Neural cell (in vitro differentiated cells): ENCODE results near the gene RASGRP3. TPM values are rescaled to one million over a fixed set of nuclear protein-coding genes. Genes with fewer than 3 reads are reported as not detected.

Source experiments
- H2AFZ ChIP-seq: fragments of 200-600, 300-800 bp; sonication (generic), shearing (Covaris generic); 2 replicates; pipeline ENCODE4 v1.6.0; 2014; ENCODE audit warnings: low read depth, mild to moderate bottlenecking, antibody characterized with exemption, low read length, moderate library complexity
- H3F3A ChIP-seq: fragments of 200-600 bp; shearing (Covaris generic); 2 replicates; pipeline ENCODE4 v1.6.1; 2016; ENCODE audit warnings: mild to moderate bottlenecking, moderate library complexity, mixed read lengths, antibody characterized with exemption, low read length; ENCODE audit not compliant: insufficient read depth, poor library complexity, severe bottlenecking
- H3K27ac ChIP-seq: fragments of 200-600, 300-800 bp; sonication (generic), shearing (Covaris generic); 2 replicates; pipeline ENCODE4 v1.5.1; 2014; ENCODE audit warnings: mild to moderate bottlenecking, low read length, moderate library complexity
- H3K27me3 ChIP-seq: fragments of 300-800, 200-600 bp; sonication (generic), shearing (Covaris generic); 2 replicates; pipeline ENCODE4 v1.6.0; 2014; ENCODE audit warnings: mild to moderate bottlenecking, low read depth, low read length, moderate library complexity; ENCODE audit not compliant: insufficient read depth
- H3K36me3 ChIP-seq: fragments of 300-800, 200-600 bp; sonication (generic), shearing (Covaris generic); 2 replicates; pipeline ENCODE4 v1.5.1; 2014; ENCODE audit warnings: mild to moderate bottlenecking, antibody characterized with exemption, low read length, moderate library complexity; ENCODE audit not compliant: insufficient read depth
- H3K4me2 ChIP-seq: fragments of 300-800, 200-600 bp; sonication (generic), shearing (Covaris generic); 2 replicates; pipeline ENCODE4 v1.6.0; 2014; ENCODE audit warnings: mild to moderate bottlenecking, low read length
- H3K4me3 ChIP-seq: fragments of 300-800, 200-600 bp; sonication (generic), shearing (Covaris generic); 2 replicates; pipeline ENCODE4 v1.5.1; 2014; ENCODE audit warnings: mild to moderate bottlenecking, low read length, moderate library complexity
- H3K79me2 ChIP-seq: fragments of 200-600 bp; shearing (Covaris generic); replicated peaks from 2 replicates; pipeline ENCODE4 v1.6.0; 2014; ENCODE audit warnings: mild to moderate bottlenecking, low read length, moderate library complexity; ENCODE audit not compliant: insufficient read depth
- H3K9ac ChIP-seq: fragments of 300-800, 200-600 bp; sonication (generic), shearing (Covaris generic); 2 replicates; pipeline ENCODE4 v1.6.1; 2016; ENCODE audit warnings: mild to moderate bottlenecking, low read length, mixed read lengths
- H3K9me2 ChIP-seq: fragments of 200-600 bp; shearing (Covaris generic); 2 replicates; pipeline ENCODE4 v1.6.1; 2016; ENCODE audit warnings: mild to moderate bottlenecking, low read length, mixed read lengths; ENCODE audit not compliant: insufficient read depth
- H3K9me3 ChIP-seq: fragments of 200-600, 300-800 bp; sonication (generic), shearing (Covaris generic); 2 replicates; pipeline ENCODE4 v1.6.1; 2016; ENCODE audit warnings: mild to moderate bottlenecking, mixed run types, low read length, moderate library complexity, mixed read lengths
- H4K20me1 ChIP-seq: fragments of 200-600 bp; shearing (Covaris generic); 2 replicates; pipeline ENCODE4 v1.6.1; 2016; ENCODE audit warnings: mild to moderate bottlenecking, mixed run types; ENCODE audit not compliant: insufficient read depth
- EP300 ChIP-seq: fragments of 450-650 bp; conservative IDR thresholded peaks from 2 replicates; pipeline ENCODE4 v1.6.1; 2014; ENCODE audit warnings: antibody characterized with exemption, mild to moderate bottlenecking, moderate library complexity; ENCODE audit not compliant: poor library complexity, severe bottlenecking
- EZH2 ChIP-seq: fragments of 200-600, 300-800 bp; shearing (Covaris generic), sonication (generic); IDR thresholded peaks from 2 replicates; pipeline ENCODE4 v1.6.1; 2014; ENCODE audit warnings: antibody characterized with exemption, low read length, borderline replicate concordance, mild to moderate bottlenecking; ENCODE audit not compliant: insufficient read depth, poor library complexity, severe bottlenecking
- MXI1 ChIP-seq: fragments of 450-650 bp; conservative IDR thresholded peaks from 2 replicates; pipeline ENCODE4 v1.6.1; 2014; ENCODE audit warnings: antibody characterized with exemption, mild to moderate bottlenecking; ENCODE audit not compliant: poor library complexity, severe bottlenecking
- POLR2AphosphoS5 ChIP-seq: IDR thresholded peaks from 2 replicates; pipeline ENCODE4 v1.6.1; 2012
- RAD21 ChIP-seq: fragments of 450-650 bp; conservative IDR thresholded peaks from 2 replicates; pipeline ENCODE4 v1.6.1; 2014; ENCODE audit warnings: antibody characterized with exemption, mild to moderate bottlenecking, moderate library complexity
- SMC3 ChIP-seq: fragments of 450-650 bp; conservative IDR thresholded peaks from 2 replicates; pipeline ENCODE4 v1.6.1; 2014; ENCODE audit warnings: antibody characterized with exemption, mild to moderate bottlenecking, moderate library complexity; ENCODE audit not compliant: poor library complexity
- TAF1 ChIP-seq: IDR thresholded peaks from 2 replicates; pipeline ENCODE4 v1.6.1; 2012; ENCODE audit warnings: low read depth
- polyA plus RNA-seq: library from polyadenylated mRNA; depleted of rRNA; stranded (reverse); fragments of >200 nt; gene quantifications from 2 replicates; pipeline ENCODE4 v1.2.3, GENCODE V29; 2014
- TF ChIP-seq, protein P1 (sequence below): IDR thresholded peaks from 2 replicates; pipeline ENCODE4 v1.6.1; 2012; ENCODE audit warnings: borderline replicate concordance
- TF ChIP-seq, protein P2 (sequence below): fragments of 450-650 bp; IDR thresholded peaks from 2 replicates; pipeline ENCODE4 v1.5.1; 2014; ENCODE audit warnings: antibody characterized with exemption, mild to moderate bottlenecking, moderate library complexity; ENCODE audit not compliant: poor library complexity, severe bottlenecking

Gene RASGRP3
- polyA plus RNA-seq, 1 donor from 2014 or later = 25.3 TPM

DNA sequence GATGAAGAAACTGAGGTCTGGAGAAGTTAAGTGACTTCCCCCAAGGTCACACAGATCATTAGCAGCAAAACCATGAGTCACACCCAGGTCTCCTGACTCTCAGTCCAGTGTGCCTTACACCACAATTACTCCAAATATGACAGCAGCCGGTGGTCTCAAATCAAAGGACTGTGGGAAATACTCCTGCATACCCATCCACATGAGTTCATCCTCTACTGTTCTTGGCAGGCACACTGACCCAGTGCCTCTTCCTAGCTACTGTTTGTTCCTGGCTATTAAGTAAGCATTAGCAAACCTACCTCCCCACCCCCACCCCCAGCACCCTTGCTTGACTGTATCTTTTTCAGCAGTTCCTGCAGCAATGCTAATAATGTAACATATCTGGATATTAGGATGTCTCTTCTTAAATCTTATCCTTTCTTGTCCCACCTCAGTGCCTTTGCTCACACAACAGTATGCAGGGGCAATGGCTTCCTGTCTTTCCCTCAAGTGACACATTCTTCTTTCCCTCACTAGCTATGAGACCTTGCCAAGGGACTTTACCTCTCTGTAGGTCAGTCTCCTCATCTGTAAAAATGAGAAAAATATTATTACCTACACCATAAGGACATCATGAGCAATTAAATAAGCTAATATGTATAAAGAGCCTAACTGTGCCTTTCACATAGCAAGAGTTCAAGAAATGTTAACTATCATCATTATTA, 76.5 kb downstream of the RASGRP3 start:
- TF ChIP-seq, protein P1, sequence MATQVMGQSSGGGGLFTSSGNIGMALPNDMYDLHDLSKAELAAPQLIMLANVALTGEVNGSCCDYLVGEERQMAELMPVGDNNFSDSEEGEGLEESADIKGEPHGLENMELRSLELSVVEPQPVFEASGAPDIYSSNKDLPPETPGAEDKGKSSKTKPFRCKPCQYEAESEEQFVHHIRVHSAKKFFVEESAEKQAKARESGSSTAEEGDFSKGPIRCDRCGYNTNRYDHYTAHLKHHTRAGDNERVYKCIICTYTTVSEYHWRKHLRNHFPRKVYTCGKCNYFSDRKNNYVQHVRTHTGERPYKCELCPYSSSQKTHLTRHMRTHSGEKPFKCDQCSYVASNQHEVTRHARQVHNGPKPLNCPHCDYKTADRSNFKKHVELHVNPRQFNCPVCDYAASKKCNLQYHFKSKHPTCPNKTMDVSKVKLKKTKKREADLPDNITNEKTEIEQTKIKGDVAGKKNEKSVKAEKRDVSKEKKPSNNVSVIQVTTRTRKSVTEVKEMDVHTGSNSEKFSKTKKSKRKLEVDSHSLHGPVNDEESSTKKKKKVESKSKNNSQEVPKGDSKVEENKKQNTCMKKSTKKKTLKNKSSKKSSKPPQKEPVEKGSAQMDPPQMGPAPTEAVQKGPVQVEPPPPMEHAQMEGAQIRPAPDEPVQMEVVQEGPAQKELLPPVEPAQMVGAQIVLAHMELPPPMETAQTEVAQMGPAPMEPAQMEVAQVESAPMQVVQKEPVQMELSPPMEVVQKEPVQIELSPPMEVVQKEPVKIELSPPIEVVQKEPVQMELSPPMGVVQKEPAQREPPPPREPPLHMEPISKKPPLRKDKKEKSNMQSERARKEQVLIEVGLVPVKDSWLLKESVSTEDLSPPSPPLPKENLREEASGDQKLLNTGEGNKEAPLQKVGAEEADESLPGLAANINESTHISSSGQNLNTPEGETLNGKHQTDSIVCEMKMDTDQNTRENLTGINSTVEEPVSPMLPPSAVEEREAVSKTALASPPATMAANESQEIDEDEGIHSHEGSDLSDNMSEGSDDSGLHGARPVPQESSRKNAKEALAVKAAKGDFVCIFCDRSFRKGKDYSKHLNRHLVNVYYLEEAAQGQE = no peak
- TF ChIP-seq TAF1 (no peak), SMC3 (no peak), POLR2AphosphoS5 (no peak), RAD21 (no peak), EP300 (no peak), MXI1 (no peak), EZH2 (no peak)
- TF ChIP-seq, protein P2, sequence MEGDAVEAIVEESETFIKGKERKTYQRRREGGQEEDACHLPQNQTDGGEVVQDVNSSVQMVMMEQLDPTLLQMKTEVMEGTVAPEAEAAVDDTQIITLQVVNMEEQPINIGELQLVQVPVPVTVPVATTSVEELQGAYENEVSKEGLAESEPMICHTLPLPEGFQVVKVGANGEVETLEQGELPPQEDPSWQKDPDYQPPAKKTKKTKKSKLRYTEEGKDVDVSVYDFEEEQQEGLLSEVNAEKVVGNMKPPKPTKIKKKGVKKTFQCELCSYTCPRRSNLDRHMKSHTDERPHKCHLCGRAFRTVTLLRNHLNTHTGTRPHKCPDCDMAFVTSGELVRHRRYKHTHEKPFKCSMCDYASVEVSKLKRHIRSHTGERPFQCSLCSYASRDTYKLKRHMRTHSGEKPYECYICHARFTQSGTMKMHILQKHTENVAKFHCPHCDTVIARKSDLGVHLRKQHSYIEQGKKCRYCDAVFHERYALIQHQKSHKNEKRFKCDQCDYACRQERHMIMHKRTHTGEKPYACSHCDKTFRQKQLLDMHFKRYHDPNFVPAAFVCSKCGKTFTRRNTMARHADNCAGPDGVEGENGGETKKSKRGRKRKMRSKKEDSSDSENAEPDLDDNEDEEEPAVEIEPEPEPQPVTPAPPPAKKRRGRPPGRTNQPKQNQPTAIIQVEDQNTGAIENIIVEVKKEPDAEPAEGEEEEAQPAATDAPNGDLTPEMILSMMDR = no peak
- no peak overlapping the region for H3K27ac ChIP-seq

DNA sequence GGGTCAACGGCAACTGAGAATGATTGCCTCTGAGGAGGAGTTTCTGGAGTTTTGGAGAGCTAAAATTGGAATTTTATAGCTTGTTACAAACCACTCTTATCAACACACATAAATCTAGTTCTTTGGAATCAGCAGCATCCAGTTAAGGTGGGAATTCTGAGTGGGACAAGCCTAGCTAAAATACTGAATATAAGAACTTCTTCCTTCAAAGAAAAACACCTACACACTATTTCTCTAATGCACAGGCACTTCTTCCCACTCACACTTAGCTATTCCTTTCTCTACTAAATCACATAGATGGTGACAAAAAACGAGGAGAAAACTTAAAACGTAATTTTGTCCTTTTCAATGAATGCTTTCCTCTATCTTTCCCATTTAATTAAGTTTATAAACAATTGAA, 79.2 kb downstream of the RASGRP3 start:
- H3K27me3 ChIP-seq = no peaks in the 10 kb centered on the region
- no peaks in the 10 kb centered on the region for H3K9me2 ChIP-seq
- no peak overlapping the region for H3K4me3 ChIP-seq
- H3K9ac ChIP-seq = no peak overlapping the region
- no peaks in the 10 kb centered on the region for H3K36me3 ChIP-seq
- no peaks in the 10 kb centered on the region for H3K9me3 ChIP-seq
- H3K27ac ChIP-seq = no peak overlapping the region
- no peaks in the 10 kb centered on the region for H3F3A ChIP-seq
- no peaks in the 10 kb centered on the region for H4K20me1 ChIP-seq
- no peaks in the 10 kb centered on the region for H3K79me2 ChIP-seq
- no peak for TF ChIP-seq MXI1
- no peak for TF ChIP-seq POLR2AphosphoS5
- no peak for TF ChIP-seq EP300
- TF ChIP-seq RAD21 = no peak
- no peak for TF ChIP-seq TAF1
- TF ChIP-seq, protein P1 = no peak
- TF ChIP-seq, protein P2 = no peak
- no peak for TF ChIP-seq EZH2
- TF ChIP-seq SMC3 = no peak
- no peak overlapping the region for H2AFZ ChIP-seq
- no peak overlapping the region for H3K4me2 ChIP-seq

More for the DNA sequence above, 76.5 kb downstream of the RASGRP3 start:
- Histone ChIP-seq H3K27me3 (no peaks in the 10 kb centered on the region), H4K20me1 (no peaks in the 10 kb centered on the region), H3K4me3 (no peak overlapping the region), H2AFZ (no peak overlapping the region), H3K79me2 (no peaks in the 10 kb centered on the region), H3F3A (no peaks in the 10 kb centered on the region), H3K9me3 (no peaks in the 10 kb centered on the region), H3K9ac (no peak overlapping the region), H3K4me2 (no peak overlapping the region), H3K36me3 (no peaks in the 10 kb centered on the region), H3K9me2 (no peaks in the 10 kb centered on the region)
